ENCODE results near the gene TAAR8.
A peak's percentile ranks its signal among the peaks of the same experiment; 100 is the strongest.

TAAR8 gene

GRCh38 chr6:132511210-132511830 is 41.2 kb upstream of the TAAR8 start:
- H3K27me3 ChIP-seq (replicated peaks) = no peaks in the 10 kb centered on the region
- in situ Hi-C loops (cut with HindIII; ENCODE audit: low pct_ligation_motif_present, low sequenced_read_pairs) = no loop called here
- H3K4me3 ChIP-seq (ENCODE audit: low read depth, low read length) = peak overlapping the region; percentile 85
- no peak for DNase-seq
- TF ChIP-seq, protein P1, sequence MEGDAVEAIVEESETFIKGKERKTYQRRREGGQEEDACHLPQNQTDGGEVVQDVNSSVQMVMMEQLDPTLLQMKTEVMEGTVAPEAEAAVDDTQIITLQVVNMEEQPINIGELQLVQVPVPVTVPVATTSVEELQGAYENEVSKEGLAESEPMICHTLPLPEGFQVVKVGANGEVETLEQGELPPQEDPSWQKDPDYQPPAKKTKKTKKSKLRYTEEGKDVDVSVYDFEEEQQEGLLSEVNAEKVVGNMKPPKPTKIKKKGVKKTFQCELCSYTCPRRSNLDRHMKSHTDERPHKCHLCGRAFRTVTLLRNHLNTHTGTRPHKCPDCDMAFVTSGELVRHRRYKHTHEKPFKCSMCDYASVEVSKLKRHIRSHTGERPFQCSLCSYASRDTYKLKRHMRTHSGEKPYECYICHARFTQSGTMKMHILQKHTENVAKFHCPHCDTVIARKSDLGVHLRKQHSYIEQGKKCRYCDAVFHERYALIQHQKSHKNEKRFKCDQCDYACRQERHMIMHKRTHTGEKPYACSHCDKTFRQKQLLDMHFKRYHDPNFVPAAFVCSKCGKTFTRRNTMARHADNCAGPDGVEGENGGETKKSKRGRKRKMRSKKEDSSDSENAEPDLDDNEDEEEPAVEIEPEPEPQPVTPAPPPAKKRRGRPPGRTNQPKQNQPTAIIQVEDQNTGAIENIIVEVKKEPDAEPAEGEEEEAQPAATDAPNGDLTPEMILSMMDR (IDR thresholded peaks at IDR 0.05; ENCODE audit: low read depth, low read length, missing control alignments) = no peak
- no peak overlapping the region for H3K27ac ChIP-seq
- no peaks in the 10 kb centered on the region for H3K36me3 ChIP-seq (replicated peaks)

DNA sequence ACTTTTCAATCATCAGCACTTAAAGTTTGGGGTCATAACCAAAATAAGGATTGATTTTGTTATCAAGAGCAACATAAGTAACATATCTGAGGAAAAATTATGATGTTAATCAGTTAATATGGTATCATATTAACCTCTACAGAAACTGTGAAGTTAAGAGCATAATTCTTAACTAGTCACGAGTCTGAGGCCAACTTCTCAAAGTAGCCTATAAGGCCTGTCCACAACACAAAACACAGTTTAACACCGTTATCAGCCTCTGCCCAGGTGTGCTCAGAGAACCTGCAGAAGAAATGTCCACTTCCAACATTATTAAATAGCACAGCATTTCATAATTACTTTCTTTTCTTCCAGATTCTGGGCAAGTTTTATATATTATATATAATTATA is 40.6 kb upstream of the TAAR8 start:
- no peaks in the 10 kb centered on the region for H3K36me3 ChIP-seq (replicated peaks)
- H3K4me3 ChIP-seq (ENCODE audit: low read depth, low read length) = peak overlapping the region; percentile 85
- H3K27me3 ChIP-seq (replicated peaks) = no peaks in the 10 kb centered on the region
- no peak overlapping the region for H3K27ac ChIP-seq
- TF ChIP-seq, protein P1 (IDR thresholded peaks at IDR 0.05; ENCODE audit: low read depth, low read length, missing control alignments) = no peak
- in situ Hi-C loops (cut with HindIII; ENCODE audit: low pct_ligation_motif_present, low sequenced_read_pairs) = no loop called here
- DNase-seq = no peak

DNA sequence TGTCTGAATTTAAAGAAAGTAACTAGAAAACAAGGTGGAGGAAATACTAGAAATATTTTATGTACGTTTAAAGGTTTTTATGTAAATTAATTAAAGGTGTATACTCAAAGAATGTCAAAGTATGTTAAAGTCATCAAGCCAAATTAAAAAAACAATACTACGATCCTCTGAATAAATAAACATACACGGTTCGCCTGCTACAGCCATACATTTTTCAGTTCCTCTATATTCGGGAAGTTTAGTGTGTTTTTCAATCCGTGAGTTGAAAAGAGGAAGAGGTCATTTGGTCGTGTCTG is 40.2 kb upstream of the TAAR8 start:
- TF ChIP-seq, protein P1 (IDR thresholded peaks at IDR 0.05; ENCODE audit: low read depth, low read length, missing control alignments) = no peak
- no peaks in the 10 kb centered on the region for H3K27me3 ChIP-seq (replicated peaks)
- H3K4me3 ChIP-seq (ENCODE audit: low read depth, low read length) = peak overlapping the region; percentile 85
- no peaks in the 10 kb centered on the region for H3K36me3 ChIP-seq (replicated peaks)
- H3K27ac ChIP-seq = peak overlapping the region; percentile 76
- in situ Hi-C loops (cut with HindIII; ENCODE audit: low pct_ligation_motif_present, low sequenced_read_pairs) = no loop called here
- DNase-seq = no peak

DNA sequence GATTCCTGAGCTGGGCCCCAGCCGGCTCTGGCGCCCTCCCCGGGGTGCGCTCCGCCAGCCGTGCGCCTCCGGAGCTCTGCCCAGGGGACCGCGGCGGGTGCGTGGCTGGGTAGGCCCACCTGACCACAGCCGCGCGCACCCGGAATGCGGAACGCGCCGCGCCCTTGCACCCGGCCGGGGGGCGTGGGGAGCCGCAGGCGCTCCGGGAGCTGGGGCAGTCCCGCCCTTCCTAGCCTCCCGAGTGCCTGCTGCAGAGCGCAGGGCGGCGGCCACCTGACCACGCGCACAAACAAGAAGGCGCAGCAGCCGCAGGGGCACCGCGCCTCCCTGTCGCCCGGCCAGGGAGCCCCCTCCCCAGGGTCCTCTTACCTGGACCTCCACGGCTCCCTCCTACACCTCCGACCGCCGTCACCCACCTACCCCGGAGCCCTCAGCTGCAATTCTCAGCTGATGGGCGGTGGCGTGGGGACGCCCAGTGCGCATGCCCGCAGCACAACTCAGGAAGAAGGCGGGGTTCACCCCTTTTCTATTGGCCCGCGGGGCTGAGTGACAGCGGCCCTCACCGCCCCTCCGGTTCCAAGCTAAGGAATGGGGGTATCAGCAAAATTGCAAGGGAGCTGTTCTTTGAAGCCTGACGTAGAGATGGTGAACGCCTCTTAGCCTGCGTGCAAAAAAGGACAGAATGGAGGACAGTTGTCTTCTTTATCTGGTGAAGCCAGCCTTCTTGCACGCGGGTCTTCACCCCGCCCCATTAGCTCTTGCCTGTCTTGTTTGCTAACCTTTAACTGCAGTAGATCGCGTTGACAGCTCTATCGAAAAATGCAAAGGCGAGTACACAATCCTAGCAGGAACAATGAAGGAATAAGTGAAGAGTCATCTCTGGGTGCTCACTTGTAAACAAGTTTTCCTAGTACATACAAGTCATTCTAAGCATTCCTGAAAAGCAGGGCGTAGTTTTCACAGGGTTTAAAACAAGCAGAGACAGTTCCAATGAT is 39.5 kb upstream of the TAAR8 start, which contains the start of gene STX7:
Gene STX7, minus strand, starts transcription at position 479 of the 995 bp plus-strand sequence. CDS start 9,586 bp downstream, outside the sequence.
- peak; percentile 85 for DNase-seq
- Histone ChIP-seq H3K36me3 (replicated peaks) (no peaks in the 10 kb centered on the region), H3K27me3 (replicated peaks) (no peaks in the 10 kb centered on the region), H3K4me3 (ENCODE audit: low read depth, low read length) (peak within 1 kb of the TSS; percentile 85), H3K27ac (peak within 1 kb of the TSS; percentile 76)
- TF ChIP-seq, protein P1 (IDR thresholded peaks at IDR 0.05; ENCODE audit: low read depth, low read length, missing control alignments) = no peak
- in situ Hi-C loops (cut with HindIII; ENCODE audit: low pct_ligation_motif_present, low sequenced_read_pairs) = no loop called here

DNA sequence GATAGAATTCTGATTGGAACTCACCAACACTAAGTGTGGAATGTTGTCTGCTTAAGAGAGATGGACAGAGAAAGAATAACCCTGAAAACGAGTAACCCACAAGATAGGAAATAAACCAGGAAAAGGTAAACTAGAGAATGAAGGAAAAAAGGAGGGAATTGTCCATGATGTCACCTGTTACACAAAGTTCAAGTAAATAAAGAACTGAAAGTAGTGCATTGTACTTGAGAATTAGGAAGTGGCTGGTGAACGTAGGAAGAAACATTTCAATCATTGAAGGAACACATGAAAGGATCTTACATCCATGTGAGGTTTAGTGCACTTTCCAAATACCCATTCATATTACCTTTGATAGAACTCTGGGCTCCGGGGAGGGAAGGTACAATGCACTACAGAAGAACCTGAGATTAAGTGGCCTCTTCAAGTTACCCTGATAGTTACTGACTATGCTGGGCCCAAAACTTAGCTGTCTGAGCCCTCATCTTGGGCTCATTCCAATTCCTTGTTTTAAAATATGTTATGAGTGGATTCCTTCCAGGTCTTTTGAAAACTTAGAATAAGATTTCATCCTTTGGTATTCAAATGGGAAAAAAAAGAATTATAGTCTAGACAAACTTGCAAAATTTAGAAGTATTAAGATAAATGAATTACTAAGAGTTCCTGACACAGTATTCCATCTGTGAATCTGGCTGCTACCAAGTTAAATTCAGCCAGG is 38.5 kb upstream of the TAAR8 start:
- Histone ChIP-seq H3K27me3 (replicated peaks) (no peaks in the 10 kb centered on the region), H3K27ac (no peak overlapping the region), H3K36me3 (replicated peaks) (no peaks in the 10 kb centered on the region), H3K4me3 (ENCODE audit: low read depth, low read length) (no peak overlapping the region)
- in situ Hi-C loops (cut with HindIII; ENCODE audit: low pct_ligation_motif_present, low sequenced_read_pairs) = no loop called here
- TF ChIP-seq, protein P1 (IDR thresholded peaks at IDR 0.05; ENCODE audit: low read depth, low read length, missing control alignments) = no peak
- DNase-seq = no peak
